Thyroid gland (tissue), 4 donors: ENCODE measurements around the gene NKAPD1.

Experiments used
- POLR2A ChIP-seq, 2 donors: fragments of 450-650 bp; IDR thresholded peaks; one replicate each; pipeline ENCODE4 v1.6.1; 2017; ENCODE audit warnings: antibody characterized with exemption in 2 of 2, mild to moderate bottlenecking in 2 of 2, moderate library complexity in 1 of 2
- TF ChIP-seq, protein P1 (sequence below), 6 experiments: fragments of 200-600 bp in 3 of 6; fragments of 450-650 bp in 3 of 6; sonication (generic) in 3 of 6; IDR thresholded peaks; one replicate each; pipeline ENCODE4 v1.5.1; 2016 to 2019; ENCODE audit warnings: antibody characterized with exemption in 6 of 6, mild to moderate bottlenecking in 2 of 6, inconsistent platforms in 1 of 6, moderate library complexity in 1 of 6

DNA sequence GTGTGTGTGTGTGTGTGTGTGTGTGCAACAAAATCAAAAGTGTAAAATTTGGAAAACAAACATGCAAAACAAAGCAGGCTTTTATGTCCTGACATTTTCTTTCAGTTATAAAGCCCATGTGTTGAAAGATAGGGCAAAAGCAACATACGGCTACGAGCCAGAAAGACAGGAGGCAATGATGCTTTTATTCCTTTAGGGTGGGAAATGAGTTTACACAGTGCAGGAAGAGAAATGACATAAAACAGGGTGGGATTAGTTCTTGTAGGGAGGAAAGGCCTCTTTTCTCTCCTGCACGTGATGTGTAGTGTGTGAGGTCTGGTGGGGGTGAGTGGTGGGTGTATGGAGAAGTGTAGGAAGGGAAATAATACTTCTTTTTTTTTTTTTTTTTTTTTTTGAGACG lies 60.4 kb downstream of the NKAPD1 start:
- TF ChIP-seq POLR2A (IDR thresholded peaks at IDR 0.05) = no peak
- TF ChIP-seq, protein P1, sequence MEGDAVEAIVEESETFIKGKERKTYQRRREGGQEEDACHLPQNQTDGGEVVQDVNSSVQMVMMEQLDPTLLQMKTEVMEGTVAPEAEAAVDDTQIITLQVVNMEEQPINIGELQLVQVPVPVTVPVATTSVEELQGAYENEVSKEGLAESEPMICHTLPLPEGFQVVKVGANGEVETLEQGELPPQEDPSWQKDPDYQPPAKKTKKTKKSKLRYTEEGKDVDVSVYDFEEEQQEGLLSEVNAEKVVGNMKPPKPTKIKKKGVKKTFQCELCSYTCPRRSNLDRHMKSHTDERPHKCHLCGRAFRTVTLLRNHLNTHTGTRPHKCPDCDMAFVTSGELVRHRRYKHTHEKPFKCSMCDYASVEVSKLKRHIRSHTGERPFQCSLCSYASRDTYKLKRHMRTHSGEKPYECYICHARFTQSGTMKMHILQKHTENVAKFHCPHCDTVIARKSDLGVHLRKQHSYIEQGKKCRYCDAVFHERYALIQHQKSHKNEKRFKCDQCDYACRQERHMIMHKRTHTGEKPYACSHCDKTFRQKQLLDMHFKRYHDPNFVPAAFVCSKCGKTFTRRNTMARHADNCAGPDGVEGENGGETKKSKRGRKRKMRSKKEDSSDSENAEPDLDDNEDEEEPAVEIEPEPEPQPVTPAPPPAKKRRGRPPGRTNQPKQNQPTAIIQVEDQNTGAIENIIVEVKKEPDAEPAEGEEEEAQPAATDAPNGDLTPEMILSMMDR (IDR thresholded peaks at IDR 0.05) = no peak
